Measurements from ENCODE around the gene CNPY3.

Gene CNPY3

GRCh38 chr6:42984924-42985475, 55.7 kb downstream of the CNPY3 start:
- no peak for DNase-seq

GRCh38 chr6:42987533-42988451, 58.5 kb downstream of the CNPY3 start:
- DNase-seq: no peak

GRCh38 chr6:42988486-42989020, 59.3 kb downstream of the CNPY3 start:
- no peak for DNase-seq

Data from activated CD8-positive, alpha-beta memory T cell treated with anti-CD3 and anti-CD28 coated beads, Interleukin-2, amount 50 U/mL, for 4 hours (primary cell).